GM12864 (cell line): Measurements from ENCODE around the gene DNER.

Experiments
- DNase-seq: peaks from one replicate; pipeline ENCODE4 v3.0.0-alpha.2; 2011; ENCODE audit warnings: low read depth
- H3K4me3 ChIP-seq: 2 replicates; pipeline ENCODE4 v1.5.1; 2011; ENCODE audit warnings: mild to moderate bottlenecking, low read depth, low read length, control low read depth
- CTCF ChIP-seq: IDR thresholded peaks from 2 replicates; pipeline ENCODE4 v1.5.1; 2011; ENCODE audit warnings: low read depth, mild to moderate bottlenecking, moderate library complexity, low read length, control low read depth, inconsistent platforms; ENCODE audit errors: missing control alignments

DNER gene

DNA sequence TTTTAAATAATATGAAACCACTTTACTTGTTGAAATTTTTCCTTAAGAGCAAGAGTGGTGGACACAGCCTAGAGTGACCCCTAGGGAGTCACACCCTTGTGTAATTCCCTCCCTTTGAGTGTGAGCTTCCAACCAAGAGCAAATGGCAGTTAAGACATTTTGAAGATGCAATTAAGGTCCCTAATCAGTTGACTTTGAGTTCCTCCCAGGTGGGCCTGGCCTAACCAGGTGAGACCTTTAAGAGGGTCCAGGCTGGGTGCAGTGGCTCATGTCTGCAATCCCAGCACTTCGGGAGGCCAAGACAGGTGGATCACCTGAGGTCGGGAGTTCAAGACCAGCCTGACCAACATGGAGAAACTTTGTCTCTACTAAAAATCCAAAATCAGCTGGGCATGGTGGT is 299.7 kb downstream of the DNER start:
- TF ChIP-seq CTCF = no peak
- DNase-seq = no peak

GRCh38 chr2:229412686-229413085 is 301.7 kb downstream of the DNER start:
- H3K4me3 ChIP-seq = no peak overlapping the region
- DNase-seq = no peak
- TF ChIP-seq CTCF = no peak

More for the DNA sequence above, 299.7 kb downstream of the DNER start:
- no peak overlapping the region for H3K4me3 ChIP-seq

GRCh38 chr2:229410946-229411345 is 303.4 kb downstream of the DNER start:
- no peak for TF ChIP-seq CTCF

DNA sequence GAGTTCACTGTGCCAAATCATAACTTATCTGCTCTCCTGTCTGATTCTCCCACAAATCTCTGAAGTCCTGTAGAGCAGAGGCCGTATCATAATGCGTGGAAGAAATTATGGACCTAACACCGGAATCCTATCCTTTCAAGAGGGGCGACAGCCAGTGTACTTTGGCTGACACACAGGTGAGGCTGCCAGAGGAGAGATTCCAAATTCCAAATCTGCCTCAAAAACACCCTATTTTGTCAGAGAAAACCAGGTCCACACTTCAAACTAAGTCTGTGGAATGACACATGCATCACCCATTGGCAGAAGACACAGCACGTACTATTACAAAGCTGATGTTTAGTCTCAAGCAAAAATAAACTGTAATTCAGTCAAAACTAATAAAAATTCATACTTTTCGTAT is 304.1 kb downstream of the DNER start:
- TF ChIP-seq CTCF = no peak
- no peak overlapping the region for H3K4me3 ChIP-seq
- no peak for DNase-seq

More at GRCh38 chr2:229410946-229411345, 303.4 kb downstream of the DNER start:
- H3K4me3 ChIP-seq = no peak overlapping the region
- no peak for DNase-seq

DNA sequence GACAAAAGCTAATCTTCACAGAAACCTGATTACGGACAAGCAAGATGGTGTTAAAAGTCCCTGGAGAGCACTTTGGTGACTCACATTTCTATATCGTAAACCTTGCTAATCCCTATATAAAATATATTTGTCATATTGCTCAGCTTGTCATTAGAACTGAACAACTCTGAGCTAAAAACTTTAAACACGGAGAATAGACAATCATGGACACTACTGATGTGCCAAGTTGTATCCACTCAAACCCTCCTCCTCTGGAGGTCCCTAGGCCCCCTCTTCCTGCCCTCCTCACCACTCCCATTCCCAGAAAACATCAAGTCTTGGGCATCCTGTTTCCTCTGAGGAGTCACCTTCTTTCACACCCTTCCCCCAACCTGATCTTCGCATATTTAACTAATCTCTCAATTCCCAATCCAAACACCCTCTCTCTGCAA is 304.6 kb downstream of the DNER start:
- H3K4me3 ChIP-seq = no peak overlapping the region
- no peak for TF ChIP-seq CTCF
- no peak for DNase-seq

DNA sequence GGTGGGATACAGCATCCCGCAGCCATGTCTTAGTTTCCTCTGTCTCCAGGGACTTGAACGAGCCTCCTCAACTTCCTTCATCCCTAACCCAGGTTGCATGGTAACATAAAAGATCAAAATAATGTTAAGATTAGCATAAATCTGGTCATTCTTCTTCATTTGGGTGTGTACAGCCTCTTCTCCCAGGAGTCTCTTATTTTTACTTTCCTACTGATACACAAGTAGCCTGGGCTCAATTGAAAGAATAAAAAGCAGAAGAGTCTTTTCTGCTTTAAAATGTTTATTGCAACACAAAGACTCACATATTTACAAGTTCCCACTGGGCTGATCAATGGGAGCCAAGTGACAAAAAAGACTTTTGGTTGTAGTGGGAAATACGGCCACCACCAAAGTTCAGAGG is 305.4 kb downstream of the DNER start:
- TF ChIP-seq CTCF = no peak
- H3K4me3 ChIP-seq = no peak overlapping the region
- no peak for DNase-seq

GRCh38 chr2:229408356-229408755 is 306.0 kb downstream of the DNER start:
- H3K4me3 ChIP-seq = no peak overlapping the region
- no peak for DNase-seq
- TF ChIP-seq CTCF = no peak
